ENCODE measurements around the gene FOXRED1.
"Not testable (repeated sequence)": the region's sequence is repeated elsewhere in the genome, so short reads cannot be mapped to it uniquely, and the experiment has no call there.

Gene FOXRED1

DNA sequence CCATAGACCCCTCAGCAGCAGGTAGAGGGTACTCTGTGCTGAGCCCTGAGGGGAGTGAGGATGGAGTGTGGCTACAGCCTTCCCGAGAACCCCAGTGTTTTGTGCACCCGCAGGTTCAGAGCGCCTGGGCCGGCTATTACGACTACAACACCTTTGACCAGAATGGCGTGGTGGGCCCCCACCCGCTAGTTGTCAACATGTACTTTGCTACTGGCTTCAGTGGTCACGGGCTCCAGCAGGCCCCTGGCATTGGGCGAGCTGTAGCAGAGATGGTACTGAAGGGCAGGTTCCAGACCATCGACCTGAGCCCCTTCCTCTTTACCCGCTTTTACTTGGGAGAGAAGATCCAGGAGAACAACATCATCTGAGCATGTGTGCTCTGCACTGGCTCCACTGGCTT, 8.4 kb downstream of the FOXRED1 start:
- DNase-seq (ENCODE audit: low read depth) = no peak

DNA sequence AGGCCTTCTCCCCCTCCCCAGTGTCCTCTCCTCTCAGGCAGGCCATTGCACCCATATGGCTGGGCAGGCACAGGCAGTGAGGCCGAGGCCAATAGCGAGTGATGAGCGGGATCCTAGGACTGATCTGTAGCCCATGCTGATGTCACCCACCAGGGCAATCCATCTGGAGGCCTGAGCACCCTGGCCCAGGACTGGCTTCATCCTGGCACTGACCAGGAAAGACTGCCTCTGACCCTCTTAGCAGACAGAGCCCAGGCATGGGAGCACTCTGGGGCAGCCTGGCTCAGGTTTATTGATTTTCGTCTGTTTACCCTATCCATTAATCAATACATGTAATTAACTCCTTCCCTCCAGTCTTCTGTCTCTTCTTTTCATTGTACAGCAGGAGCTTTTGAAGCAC, 8.8 kb downstream of the FOXRED1 start:
- no peak for DNase-seq (ENCODE audit: low read depth)

- DNase-seq (ENCODE audit: low read depth) = no peak
These were observed 10.2 kb downstream of the FOXRED1 start for GRCh38 chr11:126279191-126279590.

- no peak for DNase-seq (ENCODE audit: low read depth)
These were observed 11.6 kb downstream of the FOXRED1 start for GRCh38 chr11:126280595-126280994.

DNA sequence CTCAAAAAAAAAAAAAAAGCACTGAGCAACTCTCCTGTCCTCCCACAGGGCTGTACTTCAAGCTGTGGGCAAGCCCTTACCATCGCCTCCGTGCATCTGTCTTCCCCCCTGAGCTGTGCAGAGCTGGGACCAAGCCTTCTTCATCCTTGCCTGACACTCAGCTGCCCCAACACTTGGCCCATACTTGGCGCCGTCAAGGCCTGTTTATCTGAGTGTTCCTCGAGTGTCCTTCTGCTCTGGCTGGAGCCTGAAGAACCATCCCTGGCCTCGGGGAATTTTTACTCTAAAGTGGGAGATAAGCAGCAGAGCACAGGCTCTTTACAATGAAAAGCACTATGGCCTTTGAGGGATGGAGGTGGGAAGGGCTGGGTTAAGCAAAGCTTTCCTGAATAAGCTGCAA, 12.3 kb downstream of the FOXRED1 start:
- no peak for DNase-seq (ENCODE audit: low read depth)

GRCh38 chr11:126281666-126282175, 12.8 kb downstream of the FOXRED1 start:
- DNase-seq (ENCODE audit: low read depth) = no peak

DNA sequence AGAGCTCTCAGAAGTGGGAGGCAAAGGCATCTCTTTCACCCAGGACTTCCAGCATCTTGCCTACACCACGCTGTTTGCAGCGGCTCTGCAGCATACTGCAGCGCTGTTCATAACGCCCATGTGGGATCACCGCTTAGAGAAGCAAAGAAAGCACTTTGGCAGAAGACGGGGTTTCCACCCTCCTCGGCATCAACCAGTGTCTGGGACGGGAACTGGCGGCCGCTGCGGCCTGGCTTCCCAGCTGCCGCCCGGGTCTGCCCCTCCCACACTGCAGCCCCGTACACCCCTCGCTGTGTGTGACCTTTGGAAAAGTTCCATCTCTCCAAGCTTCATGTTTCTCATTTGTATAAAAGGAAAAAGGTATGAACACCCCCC, 13.4 kb downstream of the FOXRED1 start:
- no peak for DNase-seq (ENCODE audit: low read depth)

DNA sequence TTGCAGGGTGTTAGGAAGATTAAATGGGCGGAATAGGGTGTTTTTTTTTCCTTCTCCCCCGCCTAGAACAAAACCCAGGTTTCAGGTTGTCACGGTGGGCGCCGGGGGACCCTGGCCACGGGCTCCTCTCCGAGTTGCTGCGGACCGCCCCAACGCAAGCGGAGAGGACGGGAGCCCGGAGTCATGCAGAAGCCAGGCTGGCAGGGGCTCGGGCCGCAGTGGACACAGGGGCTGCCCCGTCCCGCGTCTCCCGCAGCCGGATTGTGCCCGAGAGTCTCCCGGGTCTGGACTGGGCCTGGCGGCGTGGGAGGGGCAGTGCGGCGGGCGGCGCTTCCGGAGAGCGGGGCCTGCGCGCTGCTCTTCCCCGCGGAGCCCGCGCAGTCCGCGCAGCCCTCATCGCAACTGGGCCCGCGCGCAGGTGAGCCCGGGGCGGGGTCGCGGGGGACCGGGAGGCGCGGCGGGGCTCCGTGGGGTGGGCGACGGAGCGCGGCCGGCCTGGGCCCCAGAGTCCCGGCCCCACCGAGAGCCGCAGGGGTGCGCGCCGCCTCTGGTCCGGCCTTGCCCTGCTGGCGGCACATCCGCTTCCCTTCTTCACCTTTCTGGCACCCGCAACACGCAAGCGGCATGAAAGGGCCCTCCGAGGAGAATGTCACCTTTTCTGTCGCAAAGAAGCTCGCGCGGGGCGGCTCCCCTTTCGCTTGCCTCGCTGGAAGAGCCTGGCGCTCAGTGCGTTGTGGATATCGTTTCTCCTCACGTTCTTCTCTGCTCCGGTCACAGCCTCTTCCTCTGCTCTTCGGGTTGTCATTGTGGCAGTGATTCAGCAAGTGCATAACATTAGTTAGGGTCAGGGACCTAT, 14.0 kb downstream of the FOXRED1 start, which contains the start of gene TIRAP:
Gene TIRAP, plus strand, starts transcription at position 358 of the 856 bp plus-strand sequence. CDS start 7,802 bp downstream, outside the sequence.
- DNase-seq (ENCODE audit: low read depth) = no peak

GRCh38 chr11:126284829-126285228, 15.9 kb downstream of the FOXRED1 start:
- DNase-seq (ENCODE audit: low read depth) = peak; percentile 68

GRCh38 chr11:126288237-126288636, 19.3 kb downstream of the FOXRED1 start:
- no peak for DNase-seq (ENCODE audit: low read depth)

DNA sequence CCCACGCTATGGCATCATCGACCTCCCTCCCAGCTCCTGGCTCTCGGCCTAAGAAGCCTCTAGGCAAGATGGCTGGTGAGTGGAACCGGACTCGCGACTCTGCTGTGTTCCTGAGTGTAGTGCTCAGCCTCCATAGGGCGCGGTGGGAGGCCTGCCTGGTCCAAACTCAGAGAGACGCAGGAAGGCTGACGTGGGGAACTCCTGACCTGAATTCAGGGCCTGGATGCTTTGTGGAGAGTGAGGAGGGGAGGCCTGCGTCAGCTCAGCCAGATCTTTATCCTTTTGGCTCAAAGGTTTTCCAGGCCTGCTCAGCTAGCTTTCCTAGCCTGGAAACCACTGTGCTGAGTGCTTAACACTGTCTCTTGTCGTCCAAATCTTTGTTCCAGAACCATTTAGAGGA, 21.9 kb downstream of the FOXRED1 start:
- DNase-seq (ENCODE audit: low read depth) = no peak

GRCh38 chr11:126293726-126294125, 24.8 kb downstream of the FOXRED1 start:
- no peak for DNase-seq (ENCODE audit: low read depth)

GRCh38 chr11:126297004-126297403, 28.1 kb downstream of the FOXRED1 start:
- DNase-seq (ENCODE audit: low read depth) = no peak

GRCh38 chr11:126303623-126304456, 34.9 kb downstream of the FOXRED1 start, which contains the start of gene DCPS:
TSS of gene DCPS (plus strand) at chr11:126304060. CDS start at chr11:126304081, 21 bp downstream.
- peak; percentile 66 for DNase-seq (ENCODE audit: low read depth)

DNA sequence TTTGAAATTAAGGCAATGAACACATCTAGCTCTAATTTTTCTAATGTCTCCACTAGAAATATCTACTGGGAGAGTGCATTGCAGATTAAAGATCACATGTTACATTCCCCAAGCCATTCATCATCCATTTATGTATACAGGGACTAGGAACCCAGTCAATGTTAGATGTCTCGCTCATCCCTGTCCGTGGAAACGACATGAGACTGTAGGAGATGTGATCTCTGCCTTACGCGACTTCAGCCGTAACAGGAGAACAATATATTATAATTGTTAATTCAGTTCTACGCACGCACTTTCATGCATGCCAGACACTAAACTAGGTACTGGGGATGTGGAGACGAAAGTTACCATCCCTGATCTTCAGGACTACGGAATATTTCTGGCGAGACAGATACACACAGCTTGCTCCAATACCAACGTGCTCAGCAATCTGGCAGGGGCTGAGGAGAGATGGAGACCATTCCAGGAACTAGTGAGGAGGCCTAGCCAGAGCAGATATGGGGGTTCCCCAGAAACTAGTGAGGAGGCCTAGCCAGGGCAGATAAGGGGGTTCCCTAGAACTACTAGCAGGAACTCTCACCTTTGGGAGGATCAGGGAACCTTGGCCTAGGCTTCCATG, 35.6 kb downstream of the FOXRED1 start:
- DNase-seq (ENCODE audit: low read depth) = no peak

- DNase-seq (ENCODE audit: low read depth) = no peak
These were observed 36.7 kb downstream of the FOXRED1 start for GRCh38 chr11:126305699-126306098.

- DNase-seq (ENCODE audit: low read depth) = no peak
These were observed 38.8 kb downstream of the FOXRED1 start for GRCh38 chr11:126307706-126308105.

DNA sequence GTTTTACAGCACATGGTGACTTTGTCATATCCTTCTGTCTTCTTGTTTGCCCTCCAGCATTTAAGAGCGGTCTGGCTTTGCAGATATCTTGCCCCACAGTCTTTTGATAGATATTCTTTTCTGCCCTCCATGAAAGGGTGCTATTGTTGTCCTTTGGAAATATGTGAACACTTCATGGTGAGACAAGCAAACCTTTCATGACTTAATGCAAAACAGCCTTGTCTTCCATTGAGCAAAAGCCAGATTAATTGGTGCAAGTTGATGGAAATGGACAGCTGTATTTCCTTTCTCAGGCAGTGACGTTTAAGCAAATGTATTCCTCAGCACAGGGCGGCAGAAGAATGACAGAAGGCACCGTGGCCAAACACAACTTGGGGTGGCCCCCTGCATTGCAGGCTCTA, 39.3 kb downstream of the FOXRED1 start:
- no peak for DNase-seq (ENCODE audit: low read depth)

- DNase-seq (ENCODE audit: low read depth) = not testable (repeated sequence)
These were observed 39.8 kb downstream of the FOXRED1 start for GRCh38 chr11:126308771-126309170.

- DNase-seq (ENCODE audit: low read depth) = no peak
These were observed 41.4 kb downstream of the FOXRED1 start for GRCh38 chr11:126310200-126310991.

- no peak for DNase-seq (ENCODE audit: low read depth)
These were observed 42.0 kb downstream of the FOXRED1 start for GRCh38 chr11:126310992-126311310.
